IPS-15b (cell line): ENCODE data around the gene NF2.

Experiments
- H3K27me3 ChIP-seq: one replicate; pipeline ENCODE4 v1.6.1; 2013; ENCODE audit warnings: low read length; ENCODE audit not compliant: control insufficient read depth, insufficient read depth
- H3K36me3 ChIP-seq: one replicate; pipeline ENCODE4 v1.6.1; 2013; ENCODE audit warnings: low read length; ENCODE audit not compliant: control insufficient read depth, insufficient read depth
- H3K4me1 ChIP-seq: one replicate; pipeline ENCODE4 v1.6.1; 2013; ENCODE audit warnings: mild to moderate bottlenecking, low read length; ENCODE audit not compliant: control insufficient read depth, insufficient read depth
- H3K4me3 ChIP-seq: one replicate; pipeline ENCODE4 v1.5.1; 2013; ENCODE audit warnings: low read depth, low read length
- H3K9ac ChIP-seq: one replicate; pipeline ENCODE4 v1.6.1; 2013; ENCODE audit warnings: low read depth, mild to moderate bottlenecking, low read length
- H3K9me3 ChIP-seq: one replicate; pipeline ENCODE4 v1.6.1; 2013; ENCODE audit warnings: mild to moderate bottlenecking, low read length; ENCODE audit not compliant: control insufficient read depth, insufficient read depth

NF2 gene

GRCh38 chr22:29700206-29700899 lies 96.9 kb downstream of the NF2 start:
- peaks cover 10% of the 10 kb centered on the region for H3K36me3 ChIP-seq
- peaks cover 31% of the 10 kb centered on the region for H3K4me1 ChIP-seq
- no peak overlapping the region for H3K9ac ChIP-seq
- H3K9me3 ChIP-seq = no peaks in the 10 kb centered on the region
- peaks cover 16% of the 10 kb centered on the region for H3K27me3 ChIP-seq
- no peak overlapping the region for H3K4me3 ChIP-seq

GRCh38 chr22:29700900-29701154 lies 97.4 kb downstream of the NF2 start:
- Histone ChIP-seq H3K27me3 (peaks cover 16% of the 10 kb centered on the region), H3K9me3 (no peaks in the 10 kb centered on the region), H3K9ac (no peak overlapping the region), H3K4me3 (peak overlapping the region; percentile 30), H3K36me3 (peaks cover 6% of the 10 kb centered on the region), H3K4me1 (peaks cover 31% of the 10 kb centered on the region)

- Histone ChIP-seq H3K9ac (no peak overlapping the region), H3K9me3 (no peaks in the 10 kb centered on the region), H3K4me1 (peaks cover 34% of the 10 kb centered on the region), H3K27me3 (peaks cover 16% of the 10 kb centered on the region), H3K4me3 (peak overlapping the region; percentile 30), H3K36me3 (peaks cover 1% of the 10 kb centered on the region)
Observed at GRCh38 chr22:29701155-29701999, 97.9 kb downstream of the NF2 start.

- peak overlapping the region; percentile 46 for H3K4me3 ChIP-seq
- H3K27me3 ChIP-seq = peaks cover 16% of the 10 kb centered on the region
- H3K9me3 ChIP-seq = no peaks in the 10 kb centered on the region
- H3K4me1 ChIP-seq = peaks cover 34% of the 10 kb centered on the region
- no peak overlapping the region for H3K9ac ChIP-seq
- no peaks in the 10 kb centered on the region for H3K36me3 ChIP-seq
Observed at GRCh38 chr22:29702000-29702930, 98.8 kb downstream of the NF2 start.

- H3K36me3 ChIP-seq = no peaks in the 10 kb centered on the region
- no peak overlapping the region for H3K9ac ChIP-seq
- peaks cover 16% of the 10 kb centered on the region for H3K27me3 ChIP-seq
- H3K4me1 ChIP-seq = peaks cover 34% of the 10 kb centered on the region
- peak overlapping the region; percentile 46 for H3K4me3 ChIP-seq
- no peaks in the 10 kb centered on the region for H3K9me3 ChIP-seq
Observed at GRCh38 chr22:29702931-29703501, 99.6 kb downstream of the NF2 start.

- H3K9me3 ChIP-seq = no peaks in the 10 kb centered on the region
- H3K27me3 ChIP-seq = peaks cover 16% of the 10 kb centered on the region
- H3K4me3 ChIP-seq = peak overlapping the region; percentile 46
- peaks cover 34% of the 10 kb centered on the region for H3K4me1 ChIP-seq
- no peaks in the 10 kb centered on the region for H3K36me3 ChIP-seq
- H3K9ac ChIP-seq = no peak overlapping the region
Observed at GRCh38 chr22:29703569-29704195, 100.2 kb downstream of the NF2 start.

GRCh38 chr22:29704528-29705285 lies 101.3 kb downstream of the NF2 start:
- Histone ChIP-seq H3K36me3 (no peaks in the 10 kb centered on the region), H3K4me3 (no peak overlapping the region), H3K9ac (no peak overlapping the region), H3K4me1 (peaks cover 34% of the 10 kb centered on the region), H3K27me3 (peaks cover 16% of the 10 kb centered on the region), H3K9me3 (no peaks in the 10 kb centered on the region)

- no peak overlapping the region for H3K9ac ChIP-seq
Observed at GRCh38 chr22:29705651-29706050, 102.2 kb downstream of the NF2 start.

GRCh38 chr22:29706486-29706885 lies 103.1 kb downstream of the NF2 start:
- H3K4me1 ChIP-seq = peaks cover 27% of the 10 kb centered on the region

More at GRCh38 chr22:29705651-29706050, 102.2 kb downstream of the NF2 start:
- no peak overlapping the region for H3K4me3 ChIP-seq
- H3K27me3 ChIP-seq = peaks cover 16% of the 10 kb centered on the region
- H3K4me1 ChIP-seq = peaks cover 34% of the 10 kb centered on the region
- H3K36me3 ChIP-seq = no peaks in the 10 kb centered on the region
- no peaks in the 10 kb centered on the region for H3K9me3 ChIP-seq

GRCh38 chr22:29707010-29707409 lies 103.6 kb downstream of the NF2 start:
- Histone ChIP-seq H3K36me3 (no peaks in the 10 kb centered on the region), H3K4me1 (peaks cover 22% of the 10 kb centered on the region), H3K4me3 (no peak overlapping the region), H3K27me3 (peaks cover 7% of the 10 kb centered on the region), H3K9me3 (no peaks in the 10 kb centered on the region), H3K9ac (no peak overlapping the region)

More at GRCh38 chr22:29706486-29706885, 103.1 kb downstream of the NF2 start:
- Histone ChIP-seq H3K4me3 (no peak overlapping the region), H3K36me3 (no peaks in the 10 kb centered on the region), H3K9ac (no peak overlapping the region), H3K9me3 (no peaks in the 10 kb centered on the region), H3K27me3 (peaks cover 11% of the 10 kb centered on the region)
